HG03442 (cell line): ENCODE measurements around the gene CLEC20A.

ENCODE experiments used
- ATAC-seq: cut with Tn5 transposase; IDR thresholded peaks from one replicate; pipeline ENCODE4 v1.9.1; 2021; ENCODE audit warnings: mild to moderate bottlenecking, moderate library complexity; ENCODE audit not compliant: unreplicated experiment

Gene CLEC20A

GRCh38 chr1:178496410-178497135 lies at the start of gene CLEC20A:
Gene CLEC20A (minus strand): TSS chr1:178496964. CDS start chr1:178496939, 25 bp downstream.
- no peak for ATAC-seq

- no peak for ATAC-seq
These were observed 47.8 kb upstream of the CLEC20A start for GRCh38 chr1:178544531-178544930.

GRCh38 chr1:178543290-178543607 lies 46.5 kb upstream of the CLEC20A start:
- ATAC-seq, result peak; percentile 32

GRCh38 chr1:178542554-178543289 lies 46.0 kb upstream of the CLEC20A start:
- peak; percentile 60 for ATAC-seq

- peak; percentile 54 for ATAC-seq
These were observed 45.2 kb upstream of the CLEC20A start for GRCh38 chr1:178541829-178542553.

GRCh38 chr1:178541379-178541778 lies 44.6 kb upstream of the CLEC20A start:
- ATAC-seq, result no peak

- ATAC-seq, result no peak
These were observed 43.9 kb upstream of the CLEC20A start for GRCh38 chr1:178540646-178541045.

- ATAC-seq, result no peak
These were observed 43.4 kb upstream of the CLEC20A start for GRCh38 chr1:178540204-178540603.

- no peak for ATAC-seq
These were observed 42.5 kb upstream of the CLEC20A start for GRCh38 chr1:178539291-178539690.

- ATAC-seq, result no peak
These were observed 41.6 kb upstream of the CLEC20A start for GRCh38 chr1:178538192-178538916.

GRCh38 chr1:178537382-178538090 lies 40.8 kb upstream of the CLEC20A start:
- ATAC-seq, result no peak

- no peak for ATAC-seq
These were observed 40.1 kb upstream of the CLEC20A start for GRCh38 chr1:178536844-178537371.

GRCh38 chr1:178536329-178536728 lies 39.6 kb upstream of the CLEC20A start:
- ATAC-seq, result no peak

GRCh38 chr1:178534137-178534868 lies 37.5 kb upstream of the CLEC20A start:
- no peak for ATAC-seq

- ATAC-seq, result no peak
These were observed 36.6 kb upstream of the CLEC20A start for GRCh38 chr1:178533121-178533946.

GRCh38 chr1:178532392-178532791 lies 35.6 kb upstream of the CLEC20A start:
- ATAC-seq, result peak; percentile 85

GRCh38 chr1:178531887-178532286 lies 35.1 kb upstream of the CLEC20A start:
- peak; percentile 28 for ATAC-seq

- ATAC-seq, result no peak
These were observed 33.7 kb upstream of the CLEC20A start for GRCh38 chr1:178530502-178530901.

- ATAC-seq, result no peak
These were observed 33.3 kb upstream of the CLEC20A start for GRCh38 chr1:178530037-178530402.
